ENCODE measurements around the gene GAL3ST3.
"Not testable (repeated sequence)": the region's sequence is repeated elsewhere in the genome, so short reads cannot be mapped to it uniquely, and the experiment has no call there.

GAL3ST3 gene

GRCh38 chr11:66011785-66012303 is 37.1 kb downstream of the GAL3ST3 start, which contains the start of gene CST6:
Gene CST6 (plus strand): TSS chr11:66012008. CDS start chr11:66012045, 37 bp downstream.
- DNase-seq, result no peak

GRCh38 chr11:66011239-66011784 is 37.6 kb downstream of the GAL3ST3 start:
- no peak for DNase-seq

- not testable (repeated sequence) for DNase-seq
These were observed 38.9 kb downstream of the GAL3ST3 start for GRCh38 chr11:66010036-66010435.

GRCh38 chr11:66008468-66009101 is 40.4 kb downstream of the GAL3ST3 start:
- no peak for DNase-seq

- no peak for DNase-seq
These were observed 40.9 kb downstream of the GAL3ST3 start for GRCh38 chr11:66008095-66008467.

GRCh38 chr11:66007201-66007634 is 41.7 kb downstream of the GAL3ST3 start:
- no peak for DNase-seq

GRCh38 chr11:66006891-66007176 is 42.1 kb downstream of the GAL3ST3 start:
- no peak for DNase-seq

GRCh38 chr11:66006134-66006890 is 42.6 kb downstream of the GAL3ST3 start:
- no peak for DNase-seq

GRCh38 chr11:66004186-66004585 is 44.8 kb downstream of the GAL3ST3 start:
- no peak for DNase-seq

GRCh38 chr11:66003291-66003690 is 45.7 kb downstream of the GAL3ST3 start:
- no peak for DNase-seq

GRCh38 chr11:66002648-66003225 is 46.2 kb downstream of the GAL3ST3 start:
- peak in 1 of 2 donors; percentile 59 for DNase-seq

GRCh38 chr11:66001942-66002647 is 46.9 kb downstream of the GAL3ST3 start, which contains the start of the genes BANF1 and EIF1AD:
Gene BANF1 (plus strand): TSS chr11:66002503. CDS start chr11:66003251, 748 bp downstream.
Gene EIF1AD (minus strand): TSS chr11:66002157. CDS start chr11:66000389, 1,768 bp downstream.
- DNase-seq, result peak; percentile 97 to 98

GRCh38 chr11:65997286-65997685 is 51.7 kb downstream of the GAL3ST3 start:
- DNase-seq, result no peak

GRCh38 chr11:65992056-65992455 is 56.9 kb downstream of the GAL3ST3 start:
- no peak for DNase-seq

All from hippocampal formation (tissue), 2 donors.